Heart left ventricle (tissue), 16 donors: ENCODE data around the gene RAB36. TPM values are rescaled to one million over a fixed set of nuclear protein-coding genes. Genes with fewer than 3 reads are reported as not detected.

Experiments used
- ATAC-seq, 4 donors: fragments of 200-7000 bp; cut with Tn5 transposase; one replicate each; pipeline ENCODE4 v1.9.1; 2020 to 2022; ENCODE audit warnings: moderate library complexity in 4 of 4, mild to moderate bottlenecking in 3 of 4, moderate number of reproducible peaks in 1 of 4
- DNase-seq, 5 donors: peaks; one replicate each; pipeline ENCODE4 v3.0.0-alpha.2; 2020
- H3K27ac ChIP-seq, 12 donors: fragments of 200-600 bp; sonication (generic) in 4 of 12; one replicate each; pipeline versions ENCODE4 v1.5.0 to v1.8.0; 2016 to 2022; ENCODE audit warnings: mild to moderate bottlenecking in 2 of 12
- H3K27me3 ChIP-seq, 9 donors: fragments of 200-600 bp; sonication (generic) in 2 of 9; one replicate each; pipeline versions ENCODE4 v1.5.1 to v1.8.0; 2016 to 2022; ENCODE audit warnings: mild to moderate bottlenecking in 3 of 9
- H3K36me3 ChIP-seq, 9 donors: fragments of 200-600 bp; sonication (generic) in 2 of 9; one replicate each; pipeline versions ENCODE4 v1.5.0 to v1.8.0; 2018 to 2022; ENCODE audit warnings: mild to moderate bottlenecking in 2 of 9
- H3K4me1 ChIP-seq, 12 donors: fragments of 200-600 bp; sonication (generic) in 4 of 12; one replicate each; pipeline versions ENCODE4 v1.5.0 to v1.8.0; 2016 to 2022; ENCODE audit warnings: mild to moderate bottlenecking in 3 of 12
- H3K4me3 ChIP-seq, 12 donors: fragments of 200-600 bp; sonication (generic) in 4 of 12; one replicate each; pipeline versions ENCODE4 v1.5.0 to v1.8.0; 2017 to 2022; ENCODE audit warnings: mild to moderate bottlenecking in 9 of 12, moderate library complexity in 4 of 12
- H3K9me3 ChIP-seq, 12 donors: fragments of 200-600 bp; sonication (generic) in 4 of 12; one replicate each; pipeline versions ENCODE4 v1.5.0 to v1.8.0; 2016 to 2022; ENCODE audit warnings: mild to moderate bottlenecking in 1 of 12
- POLR2A ChIP-seq, 2 donors: fragments of 450-650 bp; IDR thresholded peaks; one replicate each; pipeline ENCODE4 v1.6.1; 2017; ENCODE audit warnings: antibody characterized with exemption in 2 of 2, mild to moderate bottlenecking in 2 of 2, moderate library complexity in 2 of 2
- WGBS, 4 donors: extraction: QIAGEN DNeasy Blood & Tissue Kit in 2 of 4; methylation state at CpG; one replicate each; pipeline versions ENCODE4 v1.1.5 to v1.1.7; 2013 to 2018; 5-methylcytosine and 5-hydroxymethylcytosine counted together
- intact Hi-C, 10 donors: fragments of 100-400 bp; cut with DNase I; formaldehyde crosslinking; loops; one replicate each; pipeline versions ENCODE4 v1.11.1 to v1.14.2; 2022
- polyA plus RNA-seq, 2 donors: library from polyadenylated mRNA; stranded (reverse); fragments of 200-250 nt; gene quantifications; one replicate each; pipeline ENCODE4 v1.2.3, GENCODE V29; 2013
- total RNA-seq, 9 donors: library from RNA; depleted of rRNA in 2 of 9; stranded (reverse); fragments of >200 nt in 2 of 9; fragmentation: NEBNext Ultra II Directional in 3 of 9; extraction: Animal tissue kit (Norgen Biotek cat#: 25700) in 3 of 9; gene quantifications; one replicate each; pipeline versions ENCODE4 v1.1.0 to v1.2.4, GENCODE V29; 2016 to 2023
- TF ChIP-seq, protein P1 (sequence below), 12 donors: fragments of 200-600 bp; sonication (generic) in 4 of 12; IDR thresholded peaks; one replicate each; pipeline versions ENCODE4 v1.5.0 to v1.8.0; 2018 to 2022; ENCODE audit warnings: antibody characterized with exemption in 12 of 12, mild to moderate bottlenecking in 5 of 12
- donor health status: ischemic (EF 13 %, LVEDD 7.1; RV severe dilation, severe dysfunction).
- donor health status: healthy with polysubstance abuse.
- donor health status: DM: no; HTN: yes; CAD: no.
- donor health status: DM: no; HTN: no; CAD: no.
- donor health status: ischemic (EF 25% LVEDD 6.9; RV normal size, moderate dysfunction).
- donor health status: ischemic (EF 25% LVEDD 5.7; RV mildly dilated, moderate dysfunction).
- donor health status: healthy.
- donor health status: DM: yes; HTN: yes; CAD: no.
- donor health status: ischemic (EF 35%, LVEDD 5.7; RV mildly dilated, moderate dysfunction).
- donor health status: nonischemic (EF 11% LVEDD 7.7; RV severe dilation, severe dysfunction).
- donor health status: DM: yes; HTN: yes; CAD: no.
- donor health status: PGD.
- donor health status: ischemic (EF 29% LVEDD 5.4; RV normal size, mild dysfunction).
- donor health status: nonischemic (EF 23%, LVEDD 6.1; RV moderate dilation, normal function).

Gene RAB36
- total and polyA plus RNA-seq, 11 donors: 0.11 to 3.2 (median 0.54) TPM

DNA sequence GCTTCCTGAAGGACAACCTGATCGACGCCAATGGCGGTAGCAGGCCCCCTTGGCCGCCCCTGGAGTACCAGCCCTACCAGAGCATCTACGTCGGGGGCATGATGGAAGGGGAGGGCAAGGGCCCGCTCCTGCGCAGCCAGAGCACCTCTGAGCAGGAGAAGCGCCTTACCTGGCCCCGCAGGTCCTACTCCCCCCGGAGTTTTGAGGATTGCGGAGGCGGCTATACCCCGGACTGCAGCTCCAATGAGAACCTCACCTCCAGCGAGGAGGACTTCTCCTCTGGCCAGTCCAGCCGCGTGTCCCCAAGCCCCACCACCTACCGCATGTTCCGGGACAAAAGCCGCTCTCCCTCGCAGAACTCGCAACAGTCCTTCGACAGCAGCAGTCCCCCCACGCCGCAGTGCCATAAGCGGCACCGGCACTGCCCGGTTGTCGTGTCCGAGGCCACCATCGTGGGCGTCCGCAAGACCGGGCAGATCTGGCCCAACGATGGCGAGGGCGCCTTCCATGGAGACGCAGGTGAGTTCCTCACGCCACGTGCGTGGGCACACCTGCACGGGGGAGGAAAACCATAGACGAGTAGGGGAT lies 36.5 kb downstream of the RAB36 start:
- TF ChIP-seq, protein P1, sequence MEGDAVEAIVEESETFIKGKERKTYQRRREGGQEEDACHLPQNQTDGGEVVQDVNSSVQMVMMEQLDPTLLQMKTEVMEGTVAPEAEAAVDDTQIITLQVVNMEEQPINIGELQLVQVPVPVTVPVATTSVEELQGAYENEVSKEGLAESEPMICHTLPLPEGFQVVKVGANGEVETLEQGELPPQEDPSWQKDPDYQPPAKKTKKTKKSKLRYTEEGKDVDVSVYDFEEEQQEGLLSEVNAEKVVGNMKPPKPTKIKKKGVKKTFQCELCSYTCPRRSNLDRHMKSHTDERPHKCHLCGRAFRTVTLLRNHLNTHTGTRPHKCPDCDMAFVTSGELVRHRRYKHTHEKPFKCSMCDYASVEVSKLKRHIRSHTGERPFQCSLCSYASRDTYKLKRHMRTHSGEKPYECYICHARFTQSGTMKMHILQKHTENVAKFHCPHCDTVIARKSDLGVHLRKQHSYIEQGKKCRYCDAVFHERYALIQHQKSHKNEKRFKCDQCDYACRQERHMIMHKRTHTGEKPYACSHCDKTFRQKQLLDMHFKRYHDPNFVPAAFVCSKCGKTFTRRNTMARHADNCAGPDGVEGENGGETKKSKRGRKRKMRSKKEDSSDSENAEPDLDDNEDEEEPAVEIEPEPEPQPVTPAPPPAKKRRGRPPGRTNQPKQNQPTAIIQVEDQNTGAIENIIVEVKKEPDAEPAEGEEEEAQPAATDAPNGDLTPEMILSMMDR (IDR thresholded peaks at IDR 0.05): no peak
- TF ChIP-seq POLR2A (IDR thresholded peaks at IDR 0.05): no peak
- H3K27me3 ChIP-seq: no peaks in the 10 kb centered on the region
- H3K4me1 ChIP-seq: peaks cover 11 to 64% (median 47%) of the 10 kb centered on the region in 12 donors
- WGBS, 4 donors: 67 to 74% (median 73%) methylated on average over 30 to 43 of the region's 43 CpGs
- no peak for ATAC-seq
- H3K36me3 ChIP-seq: no peaks in the 10 kb centered on the region
- peak overlapping the region; percentile 23 to 90 (median 71) for H3K4me3 ChIP-seq
- peak overlapping the region in 4 of 12 donors; percentile 15 to 84 (median 30) for H3K27ac ChIP-seq
- DNase-seq: no peak
- H3K9me3 ChIP-seq: peaks cover 0 to 1% (median 0%) of the 10 kb centered on the region in 12 donors
- intact Hi-C loops: loop anchor here in 9 of 10 donors (2.0 to 5.0 kb wide), 6 partner anchors 35 to 55 kb away; no protein-coding TSS in a partner anchor

GRCh38 chr22:23182309-23183060 lies 37.2 kb downstream of the RAB36 start:
- WGBS, 4 donors: 54 to 64% (median 56%) methylated on average over 10 to 12 of the region's 12 CpGs
- Histone ChIP-seq H3K36me3 (no peaks in the 10 kb centered on the region), H3K4me1 (peaks cover 11 to 64% (median 49%) of the 10 kb centered on the region in 12 donors), H3K27me3 (no peaks in the 10 kb centered on the region), H3K4me3 (peak overlapping the region; percentile 23 to 90 (median 71)), H3K27ac (peak overlapping the region in 4 of 12 donors; percentile 11 to 34 (median 22)), H3K9me3 (no peaks in the 10 kb centered on the region)
- TF ChIP-seq, protein P1 (IDR thresholded peaks at IDR 0.05): no peak
- no peak for TF ChIP-seq POLR2A (IDR thresholded peaks at IDR 0.05)
- DNase-seq (peak in 2 of 5 donors; percentile 5 to 11), ATAC-seq (no peak)
- intact Hi-C loops: loop anchor here in 9 of 10 donors (5.0 kb wide), 5 partner anchors 35 to 55 kb away; no protein-coding TSS in a partner anchor

GRCh38 chr22:23183061-23183698 lies 37.9 kb downstream of the RAB36 start:
- peak overlapping the region; percentile 23 to 90 (median 71) for H3K4me3 ChIP-seq
- no peaks in the 10 kb centered on the region for H3K9me3 ChIP-seq
- peak; percentile 55 to 63 (median 57) for DNase-seq
- 12 to 18% (median 16%) methylated on average over 11 of the region's 11 CpGs for WGBS, 4 donors
- peaks cover 0 to 7% (median 0%) of the 10 kb centered on the region in 9 donors for H3K36me3 ChIP-seq
- peak in 3 of 4 donors; percentile 10 to 41 (median 16) for ATAC-seq
- H3K27ac ChIP-seq: peak overlapping the region in 4 of 12 donors; percentile 11 to 34 (median 20)
- peaks cover 11 to 68% (median 51%) of the 10 kb centered on the region in 12 donors for H3K4me1 ChIP-seq
- TF ChIP-seq POLR2A (IDR thresholded peaks at IDR 0.05): no peak
- TF ChIP-seq, protein P1 (IDR thresholded peaks at IDR 0.05): no peak
- H3K27me3 ChIP-seq: no peaks in the 10 kb centered on the region
- intact Hi-C loops: loop anchor here in 9 of 10 donors (5.0 kb wide), 5 partner anchors 34 to 54 kb away; no protein-coding TSS in a partner anchor
